Measurements from ENCODE around the gene GOLGA6A. TPM values are rescaled to one million over a fixed set of nuclear protein-coding genes. Genes with fewer than 3 reads are reported as not detected.

The GOLGA6A gene
- total and polyA plus RNA-seq, 2 experiments from 2014 or later = not detected

GRCh38 chr15:74127954-74128784 is 45.8 kb upstream of the GOLGA6A start:
- H3K9me3 ChIP-seq (ENCODE audit: low read depth) = no peaks in the 10 kb centered on the region
- no peaks in the 10 kb centered on the region for H3K79me2 ChIP-seq
- H3K36me3 ChIP-seq (replicated peaks; ENCODE audit: insufficient read depth, low read depth) = no peaks in the 10 kb centered on the region
- H3K4me2 ChIP-seq = peak overlapping the region; percentile 89
- peak overlapping the region; percentile 53 for H3K4me3 ChIP-seq
- TF ChIP-seq CTCF (IDR thresholded peaks at IDR 0.05; ENCODE audit: poor library complexity) = no peak
- peak; percentile 80 for TF ChIP-seq EZH2phosphoT487 (IDR thresholded peaks at IDR 0.05; ENCODE audit: low read depth, severe bottlenecking, unreplicated experiment)
- peak; percentile 93 for TF ChIP-seq EZH2 (IDR thresholded peaks at IDR 0.05; ENCODE audit: borderline replicate concordance)
- no peaks in the 10 kb centered on the region for H3K9me2 ChIP-seq (replicated peaks; ENCODE audit: insufficient read depth)
- H2AFZ ChIP-seq = peak overlapping the region; percentile 52
- H3K4me1 ChIP-seq (ENCODE audit: insufficient read depth) = peaks cover 22% of the 10 kb centered on the region
- no peaks in the 10 kb centered on the region for H4K20me1 ChIP-seq (ENCODE audit: insufficient read depth, poor library complexity, severe bottlenecking)
- H3K27ac ChIP-seq = no peak overlapping the region
- DNase-seq (ENCODE audit: low spot score) = peak; percentile 36
- H3K27me3 ChIP-seq = peaks cover 86% of the 10 kb centered on the region
- WGBS (ENCODE audit: low lambda C conversion rate, missing lambda C conversion rate) = 3% methylated on average over 47 of the region's 53 CpGs

GRCh38 chr15:74127255-74127953 is 45.1 kb upstream of the GOLGA6A start:
- Histone ChIP-seq H3K27ac (no peak overlapping the region), H3K9me2 (replicated peaks; ENCODE audit: insufficient read depth) (no peaks in the 10 kb centered on the region), H2AFZ (peak overlapping the region; percentile 52), H3K4me3 (peak overlapping the region; percentile 53), H3K4me2 (peak overlapping the region; percentile 89), H3K27me3 (peaks cover 85% of the 10 kb centered on the region), H3K4me1 (ENCODE audit: insufficient read depth) (peaks cover 22% of the 10 kb centered on the region), H3K36me3 (replicated peaks; ENCODE audit: insufficient read depth, low read depth) (no peaks in the 10 kb centered on the region), H3K79me2 (no peaks in the 10 kb centered on the region), H4K20me1 (ENCODE audit: insufficient read depth, poor library complexity, severe bottlenecking) (no peaks in the 10 kb centered on the region), H3K9me3 (ENCODE audit: low read depth) (no peaks in the 10 kb centered on the region)
- TF ChIP-seq CTCF (IDR thresholded peaks at IDR 0.05; ENCODE audit: poor library complexity) = peak; percentile 99
- no peak for TF ChIP-seq EZH2phosphoT487 (IDR thresholded peaks at IDR 0.05; ENCODE audit: low read depth, severe bottlenecking, unreplicated experiment)
- WGBS (ENCODE audit: low lambda C conversion rate, missing lambda C conversion rate) = 19% methylated on average over 34 of the region's 44 CpGs
- peak; percentile 93 for DNase-seq (ENCODE audit: low spot score)

GRCh38 chr15:74124759-74125158 is 42.4 kb upstream of the GOLGA6A start:
- no peak overlapping the region for H3K4me2 ChIP-seq
- no peak overlapping the region for H2AFZ ChIP-seq
- no peak overlapping the region for H3K4me3 ChIP-seq
- H3K9me3 ChIP-seq (ENCODE audit: low read depth) = no peaks in the 10 kb centered on the region
- no peaks in the 10 kb centered on the region for H3K79me2 ChIP-seq
- H4K20me1 ChIP-seq (ENCODE audit: insufficient read depth, poor library complexity, severe bottlenecking) = no peaks in the 10 kb centered on the region
- H3K27me3 ChIP-seq = peaks cover 72% of the 10 kb centered on the region
- no peak for TF ChIP-seq EZH2 (IDR thresholded peaks at IDR 0.05; ENCODE audit: borderline replicate concordance)
- TF ChIP-seq EZH2phosphoT487 (IDR thresholded peaks at IDR 0.05; ENCODE audit: low read depth, severe bottlenecking, unreplicated experiment) = no peak
- no peak for TF ChIP-seq CTCF (IDR thresholded peaks at IDR 0.05; ENCODE audit: poor library complexity)
- no peak overlapping the region for H3K27ac ChIP-seq
- H3K9me2 ChIP-seq (replicated peaks; ENCODE audit: insufficient read depth) = no peaks in the 10 kb centered on the region
- WGBS (ENCODE audit: low lambda C conversion rate, missing lambda C conversion rate) = 72% methylated on average over 7 of the region's 7 CpGs
- no peak for DNase-seq (ENCODE audit: low spot score)
- peaks cover 17% of the 10 kb centered on the region for H3K4me1 ChIP-seq (ENCODE audit: insufficient read depth)
- H3K36me3 ChIP-seq (replicated peaks; ENCODE audit: insufficient read depth, low read depth) = no peaks in the 10 kb centered on the region
